Measurements from ENCODE around the gene GSTO1.

Gene GSTO1

GRCh38 chr10:104260775-104261115, 6.1 kb downstream of the GSTO1 start:
- Histone ChIP-seq H3K9ac (ENCODE audit: low read length) (no peak overlapping the region), H3K9me3 (replicated peaks; ENCODE audit: insufficient read depth, low read length) (no peaks in the 10 kb centered on the region), H3K27ac (ENCODE audit: low read length) (no peak overlapping the region), H4K20me1 (ENCODE audit: insufficient read depth, low read length) (no peaks in the 10 kb centered on the region), H3K4me3 (ENCODE audit: low read length) (no peak overlapping the region), H2AFZ (ENCODE audit: low read length) (no peak overlapping the region), H3K4me1 (ENCODE audit: low read length) (0 out of 2 replicates have a peak, but pooled peaks cover 7% of the 10 kb centered on the region), H3K36me3 (replicated peaks; ENCODE audit: insufficient read depth, low read length) (0 out of 2 replicates have a peak, but pooled peaks cover 10% of the 10 kb centered on the region), H3F3A (ENCODE audit: insufficient read depth, low read length) (0 out of 2 replicates have a peak, but pooled peaks cover 4% of the 10 kb centered on the region), H3K4me2 (ENCODE audit: low read depth, low read length) (no peak overlapping the region), H3K9me2 (replicated peaks; ENCODE audit: insufficient read depth, low read length) (no peaks in the 10 kb centered on the region), H3K27me3 (replicated peaks; ENCODE audit: insufficient read depth, low read length) (no peaks in the 10 kb centered on the region), H3K79me2 (ENCODE audit: low read length) (peaks cover 83% of the 10 kb centered on the region)
- TF ChIP-seq CTCF (IDR thresholded peaks at IDR 0.05; ENCODE audit: low read length) (no peak), EZH2 (optimal IDR thresholded peaks at IDR 0.05; ENCODE audit: low read depth, low read length) (no peak), EZH2phosphoT487 (IDR thresholded peaks at IDR 0.05; ENCODE audit: low read length) (no peak)
- no peak for DNase-seq

GRCh38 chr10:104262055-104262454, 7.4 kb downstream of the GSTO1 start:
- 0 out of 2 replicates have a peak, but pooled peaks cover 10% of the 10 kb centered on the region for H3K36me3 ChIP-seq (replicated peaks; ENCODE audit: insufficient read depth, low read length)
- peaks cover 83% of the 10 kb centered on the region for H3K79me2 ChIP-seq (ENCODE audit: low read length)
- 0 out of 2 replicates have a peak, but pooled peaks cover 1% of the 10 kb centered on the region for H3K4me1 ChIP-seq (ENCODE audit: low read length)
- H3K4me3 ChIP-seq (ENCODE audit: low read length) = no peak overlapping the region
- H3F3A ChIP-seq (ENCODE audit: insufficient read depth, low read length) = peaks cover 3% of the 10 kb centered on the region; the same call in 1 of the 2 replicates
- no peaks in the 10 kb centered on the region for H3K27me3 ChIP-seq (replicated peaks; ENCODE audit: insufficient read depth, low read length)
- no peaks in the 10 kb centered on the region for H3K9me2 ChIP-seq (replicated peaks; ENCODE audit: insufficient read depth, low read length)
- H2AFZ ChIP-seq (ENCODE audit: low read length) = no peak overlapping the region
- no peaks in the 10 kb centered on the region for H4K20me1 ChIP-seq (ENCODE audit: insufficient read depth, low read length)
- H3K27ac ChIP-seq (ENCODE audit: low read length) = no peak overlapping the region
- TF ChIP-seq EZH2 (optimal IDR thresholded peaks at IDR 0.05; ENCODE audit: low read depth, low read length) = no peak
- TF ChIP-seq CTCF (IDR thresholded peaks at IDR 0.05; ENCODE audit: low read length) = no peak
- no peak for DNase-seq
- no peaks in the 10 kb centered on the region for H3K9me3 ChIP-seq (replicated peaks; ENCODE audit: insufficient read depth, low read length)
- no peak overlapping the region for H3K4me2 ChIP-seq (ENCODE audit: low read depth, low read length)
- H3K9ac ChIP-seq (ENCODE audit: low read length) = no peak overlapping the region

- Histone ChIP-seq H3K9me2 (replicated peaks; ENCODE audit: insufficient read depth, low read length) (no peaks in the 10 kb centered on the region), H3K27ac (ENCODE audit: low read length) (no peak overlapping the region), H2AFZ (ENCODE audit: low read length) (no peak overlapping the region), H3K27me3 (replicated peaks; ENCODE audit: insufficient read depth, low read length) (no peaks in the 10 kb centered on the region), H3K79me2 (ENCODE audit: low read length) (peaks cover 80% of the 10 kb centered on the region), H3K9me3 (replicated peaks; ENCODE audit: insufficient read depth, low read length) (no peaks in the 10 kb centered on the region), H3K36me3 (replicated peaks; ENCODE audit: insufficient read depth, low read length) (0 out of 2 replicates have a peak, but pooled peaks cover 13% of the 10 kb centered on the region), H3K4me3 (ENCODE audit: low read length) (no peak overlapping the region), H3K9ac (ENCODE audit: low read length) (no peak overlapping the region), H3K4me2 (ENCODE audit: low read depth, low read length) (no peak overlapping the region), H4K20me1 (ENCODE audit: insufficient read depth, low read length) (no peaks in the 10 kb centered on the region), H3F3A (ENCODE audit: insufficient read depth, low read length) (peaks cover 14% of the 10 kb centered on the region), H3K4me1 (ENCODE audit: low read length) (0 out of 2 replicates have a peak, but pooled peaks cover 9% of the 10 kb centered on the region)
- TF ChIP-seq CTCF (IDR thresholded peaks at IDR 0.05; ENCODE audit: low read length) = no peak
- TF ChIP-seq EZH2 (optimal IDR thresholded peaks at IDR 0.05; ENCODE audit: low read depth, low read length) = no peak
- TF ChIP-seq EZH2phosphoT487 (IDR thresholded peaks at IDR 0.05; ENCODE audit: low read length) = no peak
- DNase-seq = no peak
Measured at GRCh38 chr10:104264783-104265182, 10.1 kb downstream of the GSTO1 start.
